Hepatocyte (in vitro differentiated cells): ENCODE results near the gene MSRB1. TPM values are rescaled to one million over a fixed set of nuclear protein-coding genes. Genes with fewer than 3 reads are reported as not detected.
A peak's percentile ranks its signal among the peaks of the same experiment; 100 is the strongest.

Source experiments
- DNase-seq: peaks from one replicate; pipeline ENCODE4 v3.0.0-alpha.2; 2016; ENCODE audit warnings: low spot score
- H2AFZ ChIP-seq: fragments of 200-600 bp; sonication (generic); 2 replicates; pipeline ENCODE4 v1.6.0; 2016; ENCODE audit warnings: antibody characterized with exemption, mild to moderate bottlenecking
- H3K27ac ChIP-seq: fragments of 200-600 bp; sonication (generic); 2 replicates; pipeline ENCODE4 v1.5.1; 2016; ENCODE audit warnings: mild to moderate bottlenecking
- H3K27me3 ChIP-seq: fragments of 200-600 bp; sonication (generic); 2 replicates; pipeline ENCODE4 v1.6.1; 2016
- H3K36me3 ChIP-seq: fragments of 200-600 bp; sonication (generic); replicated peaks from 2 replicates; pipeline ENCODE4 v1.5.1; 2016; ENCODE audit warnings: low read depth; ENCODE audit not compliant: insufficient read depth
- H3K4me1 ChIP-seq: fragments of 200-600 bp; sonication (generic); 2 replicates; pipeline ENCODE4 v1.5.1; 2016; ENCODE audit warnings: mild to moderate bottlenecking, moderate library complexity; ENCODE audit not compliant: insufficient read depth
- H3K4me2 ChIP-seq: fragments of 200-600 bp; sonication (generic); 2 replicates; pipeline ENCODE4 v1.6.0; 2016
- H3K4me3 ChIP-seq: fragments of 200-600 bp; sonication (generic); 2 replicates; pipeline ENCODE4 v1.5.1; 2016; ENCODE audit warnings: mild to moderate bottlenecking
- H3K79me2 ChIP-seq: fragments of 200-600 bp; sonication (generic); 2 replicates; pipeline ENCODE4 v1.6.0; 2017; ENCODE audit warnings: mild to moderate bottlenecking
- H3K9me2 ChIP-seq: fragments of 200-600 bp; sonication (generic); replicated peaks from 2 replicates; pipeline ENCODE4 v1.6.0; 2017; ENCODE audit warnings: mild to moderate bottlenecking; ENCODE audit not compliant: insufficient read depth
- H3K9me3 ChIP-seq: fragments of 200-600 bp; sonication (generic); 2 replicates; pipeline ENCODE4 v1.5.1; 2016; ENCODE audit warnings: low read depth, mild to moderate bottlenecking
- H4K20me1 ChIP-seq: fragments of 200-600 bp; sonication (generic); 2 replicates; pipeline ENCODE4 v1.6.0; 2016; ENCODE audit warnings: mild to moderate bottlenecking; ENCODE audit not compliant: insufficient read depth, poor library complexity, severe bottlenecking
- CTCF ChIP-seq: fragments of 200-600 bp; sonication (generic); IDR thresholded peaks from 2 replicates; pipeline ENCODE4 v1.5.1; 2016; ENCODE audit warnings: antibody characterized with exemption, mild to moderate bottlenecking; ENCODE audit not compliant: poor library complexity
- EZH2 ChIP-seq: fragments of 200-600 bp; sonication (generic); IDR thresholded peaks from 2 replicates; pipeline ENCODE4 v1.6.1; 2016; ENCODE audit warnings: antibody characterized with exemption, mild to moderate bottlenecking, borderline replicate concordance
- EZH2phosphoT487 ChIP-seq: fragments of 200-600 bp; sonication (generic); IDR thresholded peaks from one replicate; pipeline ENCODE4 v1.6.1; 2018; ENCODE audit warnings: antibody characterized with exemption, mild to moderate bottlenecking, low read depth, moderate library complexity; ENCODE audit not compliant: unreplicated experiment, severe bottlenecking
- WGBS: methylation state at CpG from one replicate; pipeline ENCODE4 v1.1.6; 2016; ENCODE audit warnings: low lambda C conversion rate; ENCODE audit errors: missing lambda C conversion rate; 5-methylcytosine and 5-hydroxymethylcytosine counted together
- polyA plus RNA-seq: library from polyadenylated mRNA; unstranded; fragments of >200 nt; fragmentation: Nextera tagmentation; extraction: Ambion mirVana; gene quantifications from 2 replicates; pipeline ENCODE4 v1.2.1, GENCODE V29; 2016
- total RNA-seq: library from RNA; depleted of rRNA; stranded (reverse); fragments of >200 nt; gene quantifications from 2 replicates; pipeline ENCODE4 v1.2.3, GENCODE V29; 2014

MSRB1 gene
- total and polyA plus RNA-seq, 2 experiments from 2014 or later: 31.3 to 62.4 TPM

- TF ChIP-seq CTCF (no peak), EZH2phosphoT487 (no peak), EZH2 (no peak)
- H2AFZ ChIP-seq: no peak overlapping the region
- no peak overlapping the region for H3K4me3 ChIP-seq
- peaks cover 13% of the 10 kb centered on the region for H3K4me1 ChIP-seq
- H3K9me2 ChIP-seq: no peaks in the 10 kb centered on the region
- H3K79me2 ChIP-seq: no peaks in the 10 kb centered on the region
- peaks cover 35% of the 10 kb centered on the region for H3K27me3 ChIP-seq
- no peak overlapping the region for H3K27ac ChIP-seq
- H4K20me1 ChIP-seq: no peaks in the 10 kb centered on the region
- WGBS: 63% methylated on average over 20 of the region's 21 CpGs
- peak; percentile 61 for DNase-seq
- H3K36me3 ChIP-seq: no peaks in the 10 kb centered on the region
- H3K9me3 ChIP-seq: no peaks in the 10 kb centered on the region
- H3K4me2 ChIP-seq: no peak overlapping the region
Measured at GRCh38 chr16:1913327-1914083, 29.5 kb downstream of the MSRB1 start.

- H3K4me3 ChIP-seq: no peak overlapping the region
- H2AFZ ChIP-seq: no peak overlapping the region
- no peaks in the 10 kb centered on the region for H3K9me3 ChIP-seq
- H3K27ac ChIP-seq: no peak overlapping the region
- H3K9me2 ChIP-seq: no peaks in the 10 kb centered on the region
- H3K27me3 ChIP-seq: peaks cover 27% of the 10 kb centered on the region
- no peaks in the 10 kb centered on the region for H3K36me3 ChIP-seq
- no peaks in the 10 kb centered on the region for H3K79me2 ChIP-seq
- peaks cover 11% of the 10 kb centered on the region for H3K4me1 ChIP-seq
- H4K20me1 ChIP-seq: no peaks in the 10 kb centered on the region
- no peak overlapping the region for H3K4me2 ChIP-seq
- DNase-seq: no peak
- TF ChIP-seq EZH2phosphoT487 (no peak), CTCF (no peak), EZH2 (no peak)
- 93% methylated on average over 10 of the region's 17 CpGs for WGBS
Measured at GRCh38 chr16:1912215-1912543, 30.8 kb downstream of the MSRB1 start.

- H3K4me3 ChIP-seq: no peak overlapping the region
- no peaks in the 10 kb centered on the region for H3K36me3 ChIP-seq
- WGBS: 95% methylated on average over 57 of the region's 59 CpGs
- no peaks in the 10 kb centered on the region for H4K20me1 ChIP-seq
- no peak for DNase-seq
- H3K4me2 ChIP-seq: no peak overlapping the region
- no peaks in the 10 kb centered on the region for H3K79me2 ChIP-seq
- peaks cover 22% of the 10 kb centered on the region for H3K27me3 ChIP-seq
- H3K27ac ChIP-seq: no peak overlapping the region
- H3K4me1 ChIP-seq: peaks cover 11% of the 10 kb centered on the region
- no peaks in the 10 kb centered on the region for H3K9me2 ChIP-seq
- no peaks in the 10 kb centered on the region for H3K9me3 ChIP-seq
- TF ChIP-seq EZH2phosphoT487 (no peak), CTCF (no peak), EZH2 (no peak)
- no peak overlapping the region for H2AFZ ChIP-seq
Measured at GRCh38 chr16:1911467-1912214, 31.4 kb downstream of the MSRB1 start.
